ENCODE results near the gene ZNF341. TPM values are rescaled to one million over a fixed set of nuclear protein-coding genes. Genes with fewer than 3 reads are reported as not detected.

Gene ZNF341
- total and polyA plus RNA-seq, 9 of the 15 experiments (the other 6 are each of a cell fraction or from before 2014, with no cell fraction given): 0.08 to 2.6 (median 1.0) TPM

- TF ChIP-seq ZBTB33 (CRISPR knock-in tag; IDR thresholded peaks at IDR 0.05): no peak
- no peak for TF ChIP-seq PREB (CRISPR knock-in tag; IDR thresholded peaks at IDR 0.05)
- TF ChIP-seq RNF219 (CRISPR knock-in tag; IDR thresholded peaks at IDR 0.05): no peak
- TF ChIP-seq GATA2 (CRISPR knock-in tag; IDR thresholded peaks at IDR 0.05): no peak
- peak; percentile 64; the same call in 1 of the 2 replicates for TF ChIP-seq ZBTB7A (IDR thresholded peaks at IDR 0.05; ENCODE audit: borderline replicate concordance, control insufficient read depth, low read depth, low read length)
- 0 out of 2 replicates have a peak, but pooled peaks have one; percentile 54 for TF ChIP-seq BRD4 (IDR thresholded peaks at IDR 0.05)
- no peak for TF ChIP-seq HCFC1 (IDR thresholded peaks at IDR 0.05; ENCODE audit: low read depth, low read length)
- TF ChIP-seq ZNF277 (CRISPR knock-in tag; IDR thresholded peaks at IDR 0.05; ENCODE audit: borderline replicate concordance): no peak
- no peak for TF ChIP-seq CREBBP (IDR thresholded peaks at IDR 0.05; ENCODE audit: low read depth, low read length)
- TF ChIP-seq MAFG (tag; conservative IDR thresholded peaks at IDR 0.05): no peak
- no peak for TF ChIP-seq ZNF695 (CRISPR knock-in tag; IDR thresholded peaks at IDR 0.05)
- no peak; the same call in 1 of the 2 replicates for TF ChIP-seq TRIM25 (IDR thresholded peaks at IDR 0.05; ENCODE audit: borderline replicate concordance)
- TF ChIP-seq POLR2A (conservative IDR thresholded peaks at IDR 0.05): no peak
- no peak for TF ChIP-seq ZBTB5 (IDR thresholded peaks at IDR 0.05)
- no peak for TF ChIP-seq FOXK1 (CRISPR knock-in tag; IDR thresholded peaks at IDR 0.05; ENCODE audit: borderline replicate concordance)
These were observed 21.8 kb upstream of the ZNF341 start (continued) for GRCh38 chr20:33709905-33710541.

All from K562 (cell line).